ENCODE data around the gene TMEM134.
"Not testable (repeated sequence)": the region's sequence is repeated elsewhere in the genome, so short reads cannot be mapped to it uniquely, and the experiment has no call there.

Gene TMEM134

DNA sequence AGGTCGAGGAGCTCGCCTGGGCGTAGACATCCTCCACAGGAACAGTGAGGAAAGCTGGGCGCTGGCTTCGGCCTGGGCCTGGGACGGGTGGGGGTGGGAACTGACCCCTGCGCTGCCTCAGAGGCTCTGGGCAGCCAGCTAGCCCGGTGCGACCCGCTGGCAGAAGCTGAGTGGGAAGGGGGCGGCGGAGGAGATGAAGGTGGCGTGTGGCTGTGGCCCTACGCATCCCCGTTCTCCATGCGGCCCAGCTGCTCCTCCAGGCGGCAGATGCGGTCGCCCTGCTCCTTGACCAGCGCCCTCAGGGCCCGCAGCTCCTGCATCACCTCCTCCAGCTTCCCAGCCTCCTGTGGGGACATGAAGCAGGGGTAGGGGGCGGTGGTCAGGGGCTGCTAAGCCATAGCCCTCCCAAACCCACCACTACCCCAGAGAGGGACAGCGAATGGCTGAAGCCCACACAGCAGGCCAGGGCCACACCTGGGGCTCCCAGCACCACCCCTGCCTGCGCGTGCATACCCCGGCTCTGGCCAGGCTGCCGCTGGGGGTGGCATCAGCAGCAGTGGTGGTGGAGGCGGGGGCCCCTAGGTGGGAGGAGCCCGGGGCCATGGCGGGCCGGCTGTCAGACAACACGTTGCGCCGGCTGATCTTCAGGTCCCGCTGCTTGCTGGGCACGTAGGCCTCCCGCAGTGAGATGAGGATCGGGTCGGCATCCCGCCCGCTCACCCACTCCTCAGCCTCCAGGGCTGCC lies 30.7 kb downstream of the TMEM134 start:
- DNase-seq (ENCODE audit: low read depth in 2 of 2): no peak

- no peak for DNase-seq (ENCODE audit: low read depth in 2 of 2)
Observed at GRCh38 chr11:67437809-67438157, 31.3 kb downstream of the TMEM134 start.

- DNase-seq (ENCODE audit: low read depth in 2 of 2): no peak
Observed at GRCh38 chr11:67437082-67437808, 31.8 kb downstream of the TMEM134 start, which contains the start of gene PTPRCAP. Gene PTPRCAP (minus strand): TSS chr11:67437682. CDS start chr11:67437619, 63 bp downstream.

- no peak for DNase-seq (ENCODE audit: low read depth in 2 of 2)
Observed at GRCh38 chr11:67436459-67437081, 32.5 kb downstream of the TMEM134 start.

- DNase-seq (ENCODE audit: low read depth in 2 of 2): no peak
Observed at GRCh38 chr11:67435727-67436458, 33.2 kb downstream of the TMEM134 start.

DNA sequence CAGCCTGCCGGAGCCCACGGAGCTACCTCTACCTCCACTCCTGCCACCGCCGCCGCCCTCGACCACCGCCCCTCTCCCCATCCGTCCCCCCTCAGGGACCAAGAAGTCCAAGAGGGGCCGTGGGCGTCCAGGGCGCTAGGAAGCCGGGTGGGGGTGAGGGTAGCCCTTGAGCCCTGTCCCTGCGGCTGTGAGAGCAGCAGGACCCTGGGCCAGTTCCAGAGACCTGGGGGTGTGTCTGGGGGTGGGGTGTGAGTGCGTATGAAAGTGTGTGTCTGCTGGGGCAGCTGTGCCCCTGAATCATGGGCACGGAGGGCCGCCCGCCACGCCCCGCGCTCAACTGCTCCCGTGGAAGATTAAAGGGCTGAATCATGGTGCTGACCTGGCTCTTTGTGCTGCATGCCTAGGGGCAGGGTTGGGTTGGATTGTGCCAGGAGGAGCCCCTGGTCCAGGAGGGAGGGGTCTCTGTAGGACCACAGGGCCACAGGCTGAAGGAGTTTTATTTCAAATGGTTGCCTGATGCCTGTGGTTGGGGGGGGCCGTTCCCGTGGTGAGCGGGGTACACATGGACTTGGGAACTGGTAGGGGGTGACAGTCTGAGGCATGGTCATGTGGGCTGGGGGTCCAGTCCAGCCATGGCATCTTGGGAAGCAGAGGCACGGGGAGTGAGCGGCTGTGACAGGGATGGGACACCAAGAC lies 33.9 kb downstream of the TMEM134 start:
- no peak for DNase-seq (ENCODE audit: low read depth in 2 of 2)

GRCh38 chr11:67434395-67434881 lies 34.6 kb downstream of the TMEM134 start:
- DNase-seq (ENCODE audit: low read depth in 2 of 2): no peak

- DNase-seq (ENCODE audit: low read depth in 2 of 2): no peak
Observed at GRCh38 chr11:67433536-67434394, 35.3 kb downstream of the TMEM134 start.

DNA sequence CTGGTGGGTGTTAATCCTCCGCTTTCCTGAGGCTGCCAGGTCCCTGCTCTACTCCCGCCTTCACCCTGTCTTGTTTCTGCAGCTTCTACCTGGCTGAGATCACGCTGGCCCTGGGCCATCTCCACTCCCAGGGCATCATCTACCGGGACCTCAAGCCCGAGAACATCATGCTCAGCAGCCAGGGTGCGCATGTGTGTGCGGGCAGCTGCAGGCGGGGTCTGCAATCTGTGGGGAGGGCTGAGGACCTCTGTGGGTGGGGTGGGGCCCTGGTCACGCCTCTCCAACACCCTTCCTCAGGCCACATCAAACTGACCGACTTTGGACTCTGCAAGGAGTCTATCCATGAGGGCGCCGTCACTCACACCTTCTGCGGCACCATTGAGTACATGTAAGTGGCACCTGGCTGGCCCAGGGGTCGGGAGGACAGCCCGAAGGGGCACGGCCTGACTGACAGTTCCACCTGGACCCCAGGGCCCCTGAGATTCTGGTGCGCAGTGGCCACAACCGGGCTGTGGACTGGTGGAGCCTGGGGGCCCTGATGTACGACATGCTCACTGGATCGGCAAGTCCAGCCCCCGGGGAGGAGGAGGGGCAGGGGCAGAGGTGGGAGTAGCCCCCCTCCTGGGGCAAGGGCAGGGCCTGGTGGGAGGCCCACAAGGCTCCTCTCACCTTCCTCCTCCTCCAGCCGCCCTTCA lies 36.2 kb downstream of the TMEM134 start:
- no peak for DNase-seq (ENCODE audit: low read depth in 2 of 2)

GRCh38 chr11:67431346-67432249 lies 37.5 kb downstream of the TMEM134 start:
- DNase-seq (ENCODE audit: low read depth in 2 of 2): no peak

- no peak for DNase-seq (ENCODE audit: low read depth in 2 of 2)
Observed at GRCh38 chr11:67429722-67430121, 39.3 kb downstream of the TMEM134 start.

DNA sequence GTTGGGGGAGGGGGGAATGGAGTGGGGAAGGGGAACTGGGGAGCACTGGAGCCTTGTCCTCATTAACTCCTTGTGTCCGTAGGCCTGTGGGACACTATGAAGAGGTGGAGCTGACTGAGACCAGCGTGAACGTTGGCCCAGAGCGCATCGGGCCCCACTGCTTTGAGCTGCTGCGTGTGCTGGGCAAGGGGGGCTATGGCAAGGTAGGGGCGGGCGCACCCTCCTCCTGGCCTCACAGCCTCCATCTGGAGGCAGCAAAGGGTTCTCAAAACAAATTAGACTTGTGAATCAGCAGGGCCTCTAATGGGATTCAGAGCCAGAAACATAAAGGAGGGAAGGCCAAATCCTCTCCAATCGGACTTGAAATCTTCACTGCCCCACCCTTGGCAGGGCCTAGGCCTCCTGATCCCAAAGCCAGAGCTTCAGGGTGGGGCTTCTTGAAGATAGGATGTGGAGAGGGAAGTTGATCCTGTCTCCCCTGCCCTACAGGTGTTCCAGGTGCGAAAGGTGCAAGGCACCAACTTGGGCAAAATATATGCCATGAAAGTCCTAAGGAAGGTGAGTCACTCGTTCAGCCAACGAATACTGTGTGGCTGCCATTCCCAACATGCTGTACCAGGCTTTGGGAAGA lies 39.9 kb downstream of the TMEM134 start:
- DNase-seq (ENCODE audit: low read depth in 2 of 2): no peak

- DNase-seq (ENCODE audit: low read depth in 2 of 2): peak; percentile 90 to 91
Observed at GRCh38 chr11:67428052-67429001, 40.7 kb downstream of the TMEM134 start, which contains the start of gene RPS6KB2. Gene RPS6KB2 (plus strand): TSS chr11:67428494. CDS start chr11:67428546, 52 bp downstream.

GRCh38 chr11:67427364-67427859 lies 41.6 kb downstream of the TMEM134 start:
- not testable (repeated sequence) for DNase-seq (ENCODE audit: low read depth in 2 of 2)

- no peak for DNase-seq (ENCODE audit: low read depth in 2 of 2)
Observed at GRCh38 chr11:67423891-67424613, 45.0 kb downstream of the TMEM134 start.

DNA sequence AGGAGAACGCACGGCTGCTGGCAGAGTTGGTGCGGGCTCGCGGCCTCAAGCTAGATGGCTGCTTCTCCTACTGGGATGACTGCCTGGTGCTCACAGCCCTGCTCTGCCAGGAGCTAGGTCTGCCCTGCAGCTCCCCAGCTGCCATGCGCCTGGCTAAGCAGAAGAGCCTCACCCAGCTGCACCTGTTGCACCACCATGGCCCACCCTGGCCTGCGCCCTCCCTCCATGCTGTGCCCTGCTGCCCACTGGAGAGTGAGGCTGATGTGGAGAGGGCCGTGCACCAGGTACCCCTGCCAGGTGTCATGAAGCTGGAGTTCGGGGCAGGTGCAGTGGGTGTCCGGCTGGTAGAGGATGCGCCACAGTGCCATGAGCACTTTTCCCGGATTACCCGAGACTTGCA lies 45.6 kb downstream of the TMEM134 start:
- no peak for DNase-seq (ENCODE audit: low read depth in 2 of 2)
